GM18519 (cell line): ENCODE measurements around the gene ZNF532.

Source experiments
- ATAC-seq: cut with Tn5 transposase; IDR thresholded peaks from one replicate; pipeline ENCODE4 v1.9.1; 2021; ENCODE audit warnings: mild to moderate bottlenecking, moderate library complexity; ENCODE audit not compliant: unreplicated experiment, low FRiP score

Gene ZNF532

DNA sequence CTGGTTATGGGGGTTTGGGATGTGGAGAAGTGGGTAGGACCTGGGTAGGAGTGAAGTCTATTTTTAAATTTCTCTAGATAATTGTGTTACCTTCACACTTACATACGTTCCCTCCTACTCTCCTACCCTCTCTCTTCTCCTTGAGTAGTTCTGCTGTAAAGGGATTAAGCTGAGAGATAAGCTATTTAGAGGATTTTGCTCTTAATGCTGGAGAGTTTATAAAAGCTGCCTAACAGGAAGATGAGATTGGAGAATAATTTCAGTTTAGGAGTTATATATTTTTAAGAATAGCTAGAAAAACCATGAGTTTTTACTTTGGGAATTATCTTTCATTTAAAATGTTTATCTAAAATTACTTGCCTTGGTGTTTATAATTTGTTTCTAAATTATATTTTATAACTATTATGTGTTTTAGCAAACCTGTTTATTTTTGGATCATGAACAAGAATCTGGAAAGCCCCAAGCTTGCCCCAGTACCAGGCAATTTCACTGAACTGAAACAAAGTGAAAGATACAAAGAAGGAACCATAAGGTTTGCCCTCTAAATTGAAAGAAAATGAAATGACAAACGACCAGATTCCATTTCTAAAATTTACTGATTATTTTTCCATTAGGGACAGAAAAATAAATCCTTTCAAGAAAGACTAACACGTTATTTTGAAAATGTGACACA, 101.5 kb downstream of the ZNF532 start:
- no peak for ATAC-seq

DNA sequence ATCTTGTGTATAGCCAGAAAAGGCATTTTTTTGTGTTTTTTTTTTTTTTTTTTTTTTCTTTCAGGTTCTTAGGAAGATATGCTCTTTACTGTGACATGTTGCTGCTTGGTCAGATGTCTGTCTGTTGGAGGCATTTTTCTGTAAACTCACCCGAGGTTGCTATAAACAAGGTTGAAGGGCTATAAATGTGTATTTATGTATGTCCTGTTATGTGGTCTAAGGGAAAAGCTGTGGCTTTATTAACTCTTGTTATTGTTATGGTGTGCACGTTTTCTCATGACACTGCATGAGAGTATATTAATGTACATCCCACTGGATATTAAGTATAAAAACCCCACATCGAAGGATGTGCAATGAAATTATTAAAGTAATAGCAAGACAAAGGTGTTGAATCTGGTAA, 102.0 kb downstream of the ZNF532 start:
- no peak for ATAC-seq

DNA sequence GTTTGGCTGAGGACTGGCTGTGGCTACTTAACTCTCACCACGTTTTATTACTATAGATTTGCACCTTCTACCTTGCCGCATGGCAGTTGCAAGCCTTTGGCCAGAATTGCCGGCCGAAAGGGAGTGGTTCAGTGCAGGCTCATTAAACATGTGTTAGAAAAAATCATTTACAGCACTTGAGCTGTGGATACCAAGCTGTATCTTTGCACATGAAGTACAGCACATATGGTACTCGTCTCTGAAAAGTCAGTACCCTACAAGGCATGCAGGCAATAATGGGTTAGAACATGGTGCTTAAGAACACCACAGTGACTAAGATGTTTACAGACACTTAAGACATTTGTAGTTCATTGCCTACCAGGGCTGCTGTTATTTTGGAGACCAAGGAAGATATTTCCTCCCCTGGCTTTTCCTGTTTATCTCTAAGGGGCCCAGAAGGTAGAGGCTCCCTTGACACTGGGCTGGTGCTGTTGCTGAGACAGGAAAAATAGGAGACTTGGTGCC, 103.1 kb downstream of the ZNF532 start:
- ATAC-seq = no peak

DNA sequence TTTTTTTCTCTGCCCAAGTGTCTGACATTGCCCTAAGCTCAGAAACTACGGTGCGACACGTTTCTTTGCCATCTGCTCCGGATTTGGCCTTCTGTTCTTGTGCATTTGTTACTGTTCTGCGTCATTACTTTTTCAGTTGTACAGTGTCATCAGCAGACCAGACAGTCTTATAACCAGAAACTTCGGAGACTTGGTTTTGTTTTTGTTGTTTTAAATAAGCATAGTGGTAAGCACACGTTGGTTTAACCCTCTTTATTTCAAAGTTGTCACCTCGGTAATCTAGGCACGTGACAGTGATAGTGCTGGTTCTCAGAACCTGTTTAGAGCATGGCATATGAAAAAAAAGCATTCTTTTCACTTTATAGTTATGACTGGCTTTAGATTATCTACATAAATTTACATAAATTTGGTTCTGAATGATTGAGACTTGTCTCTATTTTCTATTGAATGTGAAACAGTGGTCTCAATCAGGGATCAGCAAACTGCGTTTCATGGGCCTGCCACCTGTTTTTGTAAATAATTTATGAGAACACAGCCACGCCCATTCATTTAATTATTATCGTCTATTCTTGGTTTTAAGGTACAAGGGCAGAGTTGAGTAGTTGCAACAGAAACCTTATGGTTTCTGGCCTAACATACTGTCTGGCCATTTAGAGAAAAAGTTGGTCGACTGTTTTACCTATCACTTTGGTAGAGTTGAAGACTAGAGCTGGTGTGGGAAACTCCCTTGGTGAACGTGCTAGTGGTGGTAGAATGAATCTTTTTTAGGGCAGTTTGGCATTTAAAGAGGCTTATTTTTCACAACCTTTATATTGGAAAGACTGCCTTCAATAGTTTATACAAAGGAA, 106.5 kb downstream of the ZNF532 start:
- peak; percentile 52 for ATAC-seq

DNA sequence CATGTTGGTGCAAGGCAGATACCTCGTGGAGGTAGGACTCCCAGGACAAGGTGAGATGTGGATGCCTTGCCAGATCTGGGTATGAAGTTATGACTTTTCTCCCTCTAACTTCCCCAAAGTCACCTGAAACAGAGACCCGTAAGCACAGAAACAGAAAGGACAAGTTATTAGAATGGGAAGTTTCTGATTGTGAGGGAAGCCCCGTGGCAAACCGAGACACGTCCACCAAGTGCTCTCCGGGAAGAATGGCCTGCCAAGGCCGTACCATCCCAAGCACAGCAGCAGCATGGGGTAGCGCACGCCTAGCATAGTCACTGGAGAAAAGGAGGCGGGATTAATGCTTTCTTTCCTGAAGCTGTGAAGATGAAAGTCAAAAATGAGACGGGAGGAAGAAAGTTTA, 110.6 kb downstream of the ZNF532 start:
- ATAC-seq = no peak

DNA sequence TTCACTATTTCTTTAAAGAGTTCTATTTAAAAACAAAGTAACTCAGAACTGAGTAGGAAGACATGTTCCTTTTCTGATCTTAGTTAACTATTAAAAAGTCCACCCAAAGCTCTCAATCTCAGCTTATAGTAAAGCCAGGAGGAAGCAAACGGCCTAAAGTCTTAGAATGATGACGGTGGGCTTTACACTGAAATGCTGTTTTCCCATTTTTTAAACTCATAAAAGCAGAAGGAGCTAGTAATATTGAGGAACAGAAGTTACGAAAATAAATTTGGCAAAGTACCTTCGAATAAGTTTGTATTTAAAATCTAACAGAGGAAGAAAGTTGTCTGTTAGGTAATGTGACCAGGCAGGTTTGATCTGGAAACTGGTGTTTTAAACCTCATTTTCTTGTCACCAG, 111.1 kb downstream of the ZNF532 start:
- no peak for ATAC-seq

DNA sequence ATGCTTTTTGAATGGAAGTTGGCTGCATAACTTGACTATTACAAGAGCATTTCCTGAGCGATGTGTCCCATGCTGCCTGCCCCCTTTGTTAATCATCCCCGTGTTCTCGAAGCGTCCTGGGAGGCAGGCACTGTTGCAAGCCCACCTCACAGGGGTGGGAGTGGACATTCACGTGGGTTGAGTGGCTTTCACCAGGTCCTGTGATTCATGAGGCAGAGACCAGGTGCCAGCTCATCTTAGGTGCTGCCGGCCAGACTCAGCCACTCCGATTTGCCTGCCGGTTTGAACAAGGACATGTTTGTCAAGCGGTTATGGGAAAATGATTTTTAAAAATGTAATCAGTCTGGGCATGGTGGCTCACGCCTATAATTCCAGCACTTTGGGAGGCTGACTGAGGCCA, 112.5 kb downstream of the ZNF532 start:
- no peak for ATAC-seq

DNA sequence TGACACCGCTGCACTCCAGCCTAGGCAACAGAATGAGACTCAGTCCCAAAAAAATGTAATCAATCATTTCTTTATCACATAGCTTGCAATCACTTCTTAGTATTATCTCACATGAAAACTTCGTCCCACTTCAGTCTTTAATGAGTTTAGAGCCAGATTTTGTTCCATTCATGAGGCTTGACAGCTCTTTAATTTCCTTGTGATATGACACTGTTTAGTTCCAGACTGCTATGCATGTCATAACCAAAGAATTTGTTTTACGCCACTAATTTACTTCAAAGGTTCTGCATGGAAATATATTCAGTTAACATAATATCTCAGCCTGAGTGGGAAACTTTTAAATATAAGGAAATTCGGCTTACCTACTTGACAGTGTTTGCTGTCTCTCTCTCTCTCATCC, 113.1 kb downstream of the ZNF532 start:
- no peak for ATAC-seq

DNA sequence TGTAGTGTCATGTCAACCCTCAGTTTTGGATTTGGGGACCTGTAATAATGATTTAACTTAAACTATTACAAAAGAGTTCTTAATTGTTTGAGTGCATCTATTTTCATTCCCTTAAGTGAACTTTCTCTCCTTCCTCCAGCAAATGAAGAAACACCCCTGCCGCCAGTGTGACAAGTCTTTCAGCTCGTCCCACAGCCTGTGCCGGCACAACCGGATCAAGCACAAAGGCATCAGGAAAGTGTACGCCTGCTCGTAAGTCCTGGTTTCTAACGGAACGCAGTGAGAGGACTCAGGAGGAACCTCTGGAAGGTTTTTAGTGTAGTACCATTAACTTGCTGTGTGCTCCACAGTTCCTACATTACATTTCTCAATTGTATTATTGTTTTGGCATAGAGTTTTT, 114.2 kb downstream of the ZNF532 start:
- ATAC-seq = no peak

DNA sequence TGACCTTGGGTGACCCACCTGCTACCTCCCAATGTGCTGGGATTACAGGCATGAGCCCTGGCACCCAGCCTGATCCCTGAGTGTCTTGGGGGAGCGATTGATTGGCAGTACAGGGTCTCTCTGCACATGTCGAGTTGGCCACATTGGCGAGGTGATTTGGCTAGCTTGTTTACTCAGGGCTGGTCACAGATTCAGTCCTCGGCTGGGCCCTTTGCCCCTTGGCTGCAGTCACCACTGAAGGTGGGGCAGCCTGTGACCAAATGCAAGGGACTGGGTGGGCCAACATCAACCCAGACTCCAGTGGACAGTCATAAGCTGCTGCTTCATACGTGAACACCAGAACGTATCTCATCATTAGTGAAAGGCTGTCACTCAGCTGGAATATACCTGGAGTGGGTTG, 114.9 kb downstream of the ZNF532 start:
- ATAC-seq = no peak

DNA sequence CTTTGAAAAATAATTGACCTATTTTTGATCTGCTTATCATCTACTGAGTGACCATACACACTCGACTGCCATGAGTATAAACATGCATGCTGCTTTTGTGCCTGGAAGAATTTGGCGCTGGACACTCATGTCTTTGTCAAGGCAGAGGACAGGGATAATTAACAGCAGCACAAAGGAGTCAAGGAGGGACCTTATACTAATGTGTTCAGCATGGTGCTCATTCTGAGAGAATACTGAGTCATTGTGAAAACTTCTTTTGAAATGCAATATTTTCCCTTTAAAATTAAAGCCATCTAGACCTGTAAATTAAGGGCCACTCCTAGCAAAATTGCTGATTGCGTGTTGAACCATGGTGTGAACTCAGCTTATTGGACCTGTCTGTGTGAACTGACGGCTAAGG, 116.3 kb downstream of the ZNF532 start:
- no peak for ATAC-seq

DNA sequence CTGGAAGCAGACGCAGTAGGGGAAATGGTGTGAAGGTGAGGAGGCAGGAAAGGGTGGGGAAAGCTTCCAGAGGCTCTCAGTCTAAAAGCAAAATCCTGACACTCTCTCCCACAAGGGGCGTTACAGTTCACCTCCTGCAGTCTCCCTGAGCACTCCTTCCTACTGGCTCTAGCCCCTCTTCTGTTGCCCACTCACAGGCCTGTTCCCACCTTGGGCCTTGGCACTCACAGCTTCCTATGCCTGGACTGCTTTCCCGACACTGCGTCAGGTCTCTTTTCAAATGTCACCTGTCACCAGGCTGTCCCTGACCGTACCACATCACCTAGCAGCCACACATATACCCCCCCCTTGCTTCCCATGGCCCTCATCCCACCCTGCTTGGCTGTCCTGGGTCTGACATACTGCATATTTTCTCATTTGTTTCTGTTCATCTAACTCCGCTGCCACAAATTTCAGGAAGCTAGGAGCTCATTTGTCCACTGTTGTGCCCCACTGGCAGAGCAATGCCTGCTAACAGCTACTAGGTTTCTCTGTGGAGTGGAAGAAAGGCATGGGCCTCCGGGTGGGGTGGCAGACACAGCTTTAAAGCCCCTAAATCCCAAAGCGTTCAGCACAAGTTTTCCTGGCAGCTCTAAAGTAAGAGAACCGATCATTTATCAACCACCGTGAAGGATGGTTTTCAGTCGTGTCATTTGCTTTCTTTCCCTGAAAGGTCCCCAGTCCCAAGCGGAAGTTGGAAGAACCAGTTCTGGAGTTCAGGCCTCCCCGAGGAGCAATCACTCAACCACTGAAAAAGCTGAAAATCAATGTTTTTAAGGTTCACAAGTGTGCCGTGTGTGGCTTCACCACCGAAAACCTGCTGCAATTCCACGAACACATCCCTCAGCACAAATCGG, 118.8 kb downstream of the ZNF532 start:
- ATAC-seq = no peak

DNA sequence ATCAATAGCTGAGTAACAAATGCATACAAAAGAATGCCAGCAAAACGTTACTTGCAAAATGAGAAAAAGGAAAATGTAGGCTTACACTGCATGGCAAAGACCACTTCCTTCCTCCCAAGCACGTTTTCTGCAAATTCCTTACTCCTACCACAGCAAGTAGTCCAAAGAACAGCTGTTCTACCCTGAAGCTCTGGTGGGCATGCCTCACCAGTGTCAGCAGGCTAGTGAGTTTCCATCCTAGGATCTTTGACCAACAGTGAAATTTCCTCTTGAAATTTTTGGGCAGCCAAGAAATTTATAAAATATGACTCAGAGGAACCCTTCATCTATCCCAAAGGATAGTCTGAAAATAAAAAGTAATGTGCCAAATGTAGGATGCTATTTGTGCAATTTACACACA, 123.9 kb downstream of the ZNF532 start:
- no peak for ATAC-seq

DNA sequence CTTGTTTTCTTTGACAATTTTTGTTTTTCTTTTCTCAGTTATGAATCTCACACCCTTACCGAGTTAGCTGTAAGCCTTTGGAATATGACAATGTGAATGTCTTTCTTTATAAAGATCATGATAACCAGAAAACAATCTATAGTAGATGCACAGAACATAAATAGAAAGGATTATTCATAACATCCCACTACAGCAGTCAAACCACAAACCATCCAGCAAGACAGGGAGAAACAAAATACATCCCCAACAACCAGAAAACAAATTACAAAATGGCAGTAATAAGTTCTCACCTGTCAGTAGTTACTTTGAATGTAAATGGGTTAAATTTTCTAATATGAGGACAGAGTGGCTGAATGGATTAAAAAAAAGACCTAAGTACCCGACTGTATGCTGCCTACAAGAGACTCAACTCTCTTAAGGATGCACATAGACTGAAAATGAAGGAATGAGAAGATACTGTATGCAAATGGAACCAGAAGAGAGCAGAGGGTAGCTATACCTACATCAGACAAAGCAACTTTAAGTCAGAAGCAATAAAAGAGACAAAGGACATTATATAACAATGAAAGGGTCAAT, 124.6 kb downstream of the ZNF532 start:
- ATAC-seq = no peak

DNA sequence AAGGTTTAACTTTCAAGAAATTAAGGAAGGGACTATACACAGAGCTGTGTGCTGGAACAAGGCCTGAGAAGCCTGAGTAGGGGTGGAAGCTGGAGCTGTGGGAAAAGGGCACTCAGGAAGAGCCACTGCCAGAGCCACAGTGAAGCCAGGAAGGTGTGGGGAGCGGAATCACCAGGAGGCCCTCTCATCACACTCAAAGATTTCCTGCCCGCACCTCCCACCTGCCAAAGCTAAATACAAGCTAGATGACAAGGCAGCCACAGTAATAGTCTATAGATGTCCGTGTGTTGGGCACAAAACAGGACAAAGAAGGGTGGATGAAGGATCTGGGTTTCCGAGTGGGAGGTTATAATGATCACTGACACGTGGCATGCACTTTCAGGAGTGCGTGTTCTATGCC, 126.0 kb downstream of the ZNF532 start:
- no peak for ATAC-seq

DNA sequence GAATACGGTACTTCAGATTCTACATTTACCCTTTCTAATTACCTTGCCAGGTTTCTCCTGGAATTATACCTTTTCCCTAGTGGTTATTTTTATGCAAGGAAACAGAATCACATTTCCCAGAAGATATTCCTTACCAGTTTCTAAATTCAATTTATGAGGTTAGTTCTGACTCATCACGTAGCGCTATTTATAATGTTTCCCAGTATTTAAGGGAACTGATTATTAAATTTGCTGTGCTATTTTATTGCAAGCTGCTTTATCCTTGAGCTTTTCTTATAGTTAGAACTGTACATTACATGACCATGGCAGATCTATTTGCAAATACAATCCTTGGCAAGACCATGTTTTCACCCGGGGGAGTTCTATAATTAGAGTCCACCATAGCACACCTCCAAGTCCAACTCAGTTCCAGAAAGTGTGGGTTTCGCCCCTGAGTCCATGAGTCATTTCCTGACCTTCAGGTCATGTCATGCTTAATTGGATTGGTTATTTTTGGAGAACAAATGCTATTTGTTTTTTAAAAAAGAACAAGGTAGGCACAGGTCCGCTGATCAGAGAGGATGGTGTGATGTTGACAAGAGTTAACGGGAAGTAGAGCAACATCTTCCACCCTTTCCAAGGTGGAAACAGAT, 126.6 kb downstream of the ZNF532 start:
- ATAC-seq = peak; percentile 74

DNA sequence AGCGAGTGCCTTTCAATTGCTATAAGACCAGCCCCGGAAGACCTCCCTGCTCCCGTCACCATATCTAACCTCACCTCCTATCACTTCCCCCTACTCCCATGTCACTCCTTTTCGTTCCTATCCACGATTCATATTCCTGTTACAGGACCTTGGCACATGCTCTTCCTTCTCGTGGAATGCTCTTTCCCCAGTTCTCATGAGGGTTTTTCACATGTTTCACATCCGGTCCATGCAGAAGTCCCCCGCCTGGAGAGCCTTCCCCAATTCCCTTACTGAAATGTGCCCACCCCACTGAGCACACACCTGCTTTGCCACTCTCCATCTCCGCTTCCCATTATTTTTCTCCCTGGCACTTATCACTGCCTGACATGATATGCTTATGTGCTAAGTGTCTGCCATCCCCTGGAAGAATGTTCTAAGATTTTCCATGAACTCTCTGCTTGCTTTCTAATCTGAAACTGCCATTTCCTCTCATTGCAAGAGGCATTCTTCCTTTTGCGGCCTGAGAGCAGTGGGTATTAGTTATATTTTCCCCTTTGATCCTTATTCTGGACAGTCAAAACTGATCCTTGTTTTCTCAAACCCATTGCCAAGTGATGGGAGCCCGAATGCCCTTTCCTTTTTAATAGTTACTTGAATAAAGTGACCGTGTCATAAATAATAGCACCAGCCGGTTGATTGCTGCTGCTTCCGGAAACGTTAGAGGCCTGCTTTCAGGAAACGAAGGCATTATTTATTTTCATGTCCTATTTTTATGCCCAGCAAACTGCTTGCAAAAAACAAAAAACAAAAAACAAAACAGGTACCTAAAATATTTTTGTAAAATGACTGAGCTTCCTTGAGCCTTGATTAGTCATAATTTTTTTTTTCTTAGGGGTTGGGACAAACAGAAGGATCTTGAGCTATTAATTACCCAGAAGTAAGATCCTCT, 127.9 kb downstream of the ZNF532 start:
- ATAC-seq = no peak

DNA sequence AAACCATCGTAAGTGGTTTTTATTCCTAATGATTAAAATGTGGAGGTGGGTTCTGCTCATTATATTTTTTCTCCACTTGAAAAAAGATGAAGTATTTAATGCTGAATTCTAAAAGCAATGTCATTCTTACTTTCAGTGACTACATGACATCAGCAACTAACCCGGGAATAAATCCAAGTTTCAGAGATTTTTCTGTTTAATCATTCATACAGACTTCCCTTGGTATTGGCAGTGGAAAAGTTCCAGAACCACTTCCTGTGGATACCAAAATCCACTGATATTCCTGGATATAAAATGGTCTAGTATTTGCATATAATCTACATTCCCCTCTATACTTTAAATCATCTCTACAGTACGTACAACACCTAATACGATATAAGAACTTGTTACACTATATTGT, 128.6 kb downstream of the ZNF532 start:
- ATAC-seq = no peak

DNA sequence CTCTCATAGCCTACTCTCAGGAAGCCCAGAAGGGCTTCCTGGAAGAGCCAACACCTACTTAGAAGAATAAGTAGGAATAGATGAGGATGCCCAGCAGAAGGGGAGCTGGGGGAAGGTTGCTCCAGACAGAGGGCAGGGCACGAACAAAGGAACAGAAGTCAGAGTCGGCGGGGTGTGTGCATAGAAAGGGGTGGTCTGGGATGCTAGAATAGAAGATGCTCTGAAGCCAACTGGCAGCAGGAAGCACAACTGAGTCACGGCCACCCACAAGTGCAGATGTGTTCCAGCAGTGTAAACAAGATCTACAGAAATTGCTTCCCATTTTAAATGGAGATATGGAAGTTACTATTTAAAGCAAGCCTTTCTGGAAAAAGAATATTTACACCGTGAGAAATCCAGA, 131.0 kb downstream of the ZNF532 start:
- no peak for ATAC-seq
